ENCODE results near the gene AP1B1.

AP1B1 gene

GRCh38 chr22:29291215-29291614 is 97.2 kb downstream of the AP1B1 start:
- DNase-seq = no peak

DNA sequence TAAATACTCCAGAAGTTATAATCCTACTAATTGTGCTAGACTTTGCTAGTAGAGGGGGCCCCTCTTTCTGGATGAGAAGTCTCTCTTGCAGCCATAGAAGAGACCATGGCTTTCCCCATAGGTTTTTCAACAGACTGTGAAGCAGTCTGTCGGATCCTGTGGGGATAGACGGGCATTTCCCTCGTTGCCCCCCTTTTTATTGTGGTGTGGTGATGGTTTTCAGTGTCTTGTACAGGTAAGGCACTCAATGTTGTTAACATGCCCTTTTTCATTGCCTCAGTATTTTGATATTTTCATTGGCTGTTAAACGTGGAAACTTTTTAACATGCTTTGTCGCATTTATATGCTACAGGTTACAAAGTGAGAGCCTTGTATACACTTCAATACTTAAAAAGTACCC is 98.3 kb downstream of the AP1B1 start:
- DNase-seq = no peak

DNA sequence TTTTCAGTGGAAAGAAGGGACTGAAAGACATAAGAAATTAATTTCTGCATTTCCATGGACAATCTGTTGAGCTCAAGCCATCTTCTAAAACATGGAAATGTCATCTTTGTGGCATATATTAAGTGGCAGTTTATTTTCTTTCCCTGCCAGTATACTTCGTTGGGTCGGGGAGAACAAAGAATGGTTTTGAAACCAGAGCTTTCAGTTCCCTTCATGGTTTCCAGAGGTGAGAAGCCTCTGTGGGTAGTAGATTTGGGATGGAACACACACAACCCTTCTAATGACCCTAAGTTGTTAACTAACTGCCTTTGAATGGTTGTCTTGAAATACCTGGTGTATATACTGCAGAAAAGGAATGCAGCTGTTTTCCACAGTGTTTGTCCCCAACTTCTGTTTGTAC is 99.5 kb downstream of the AP1B1 start:
- DNase-seq = no peak

- no peak for DNase-seq
These were observed 104.2 kb downstream of the AP1B1 start for GRCh38 chr22:29284196-29284595.

DNA sequence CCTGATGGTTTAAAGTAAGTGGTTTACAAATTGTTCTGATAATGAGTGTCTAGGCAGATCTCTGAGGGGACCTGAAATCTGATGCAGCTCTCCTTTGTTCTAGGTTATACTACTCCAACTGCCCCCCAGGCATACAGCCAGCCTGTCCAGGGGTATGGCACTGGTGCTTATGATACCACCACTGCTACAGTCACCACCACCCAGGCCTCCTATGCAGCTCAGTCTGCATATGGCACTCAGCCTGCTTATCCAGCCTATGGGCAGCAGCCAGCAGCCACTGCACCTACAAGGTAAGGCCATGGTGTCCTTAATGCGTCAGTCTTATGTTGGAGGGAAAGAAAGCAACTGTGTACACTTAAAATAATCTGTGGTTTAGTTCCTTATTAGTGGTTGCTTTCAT is 110.4 kb downstream of the AP1B1 start:
- DNase-seq = no peak
